Stimulated activated naive CD8-positive, alpha-beta T cell treated with anti-CD3 and anti-CD28 coated beads, Interleukin-15, amount 100 ng/mL, for 72 hours (primary cell): ENCODE measurements around the gene DAND5.

Source experiments
- ATAC-seq: fragments of 150-1000 bp; cut with Tn5 transposase; 2 replicates; pipeline ENCODE4 v1.10.0; 2021; ENCODE audit warnings: mild to moderate bottlenecking, moderate library complexity
- DNase-seq, 2 donors: peaks; one replicate each; pipeline ENCODE4 v3.0.0; 2021 to 2022
- H3K27ac Mint-ChIP-seq, 2 donors: one replicate each; pipeline ENCODE4 v1.8.0; 2022; ENCODE audit warnings: mild to moderate bottlenecking in 2 of 2, mixed read lengths in 2 of 2, moderate library complexity in 2 of 2
- H3K27me3 Mint-ChIP-seq: one replicate; pipeline ENCODE4 v1.8.0; 2022; ENCODE audit warnings: mixed read lengths
- H3K4me1 Mint-ChIP-seq: one replicate; pipeline ENCODE4 v1.8.0; 2022; ENCODE audit warnings: mild to moderate bottlenecking, mixed read lengths
- H3K4me3 Mint-ChIP-seq, 2 donors: one replicate each; pipeline ENCODE4 v1.8.0; 2022; ENCODE audit warnings: mild to moderate bottlenecking in 2 of 2, mixed read lengths in 2 of 2, moderate library complexity in 1 of 2
- H3K9me3 Mint-ChIP-seq, 2 donors: one replicate each; pipeline ENCODE4 v1.8.0; 2022; ENCODE audit warnings: mixed read lengths in 2 of 2

Gene DAND5

GRCh38 chr19:13005861-13006370 is 36.5 kb downstream of the DAND5 start:
- Mint-ChIP-seq H3K27me3 (peaks cover 36% of the 10 kb centered on the region), H3K4me3 (no peak overlapping the region), H3K9me3 (no peaks in the 10 kb centered on the region), H3K4me1 (peaks cover 9% of the 10 kb centered on the region), H3K27ac (no peak overlapping the region)
- ATAC-seq (no peak), DNase-seq (no peak)

DNA sequence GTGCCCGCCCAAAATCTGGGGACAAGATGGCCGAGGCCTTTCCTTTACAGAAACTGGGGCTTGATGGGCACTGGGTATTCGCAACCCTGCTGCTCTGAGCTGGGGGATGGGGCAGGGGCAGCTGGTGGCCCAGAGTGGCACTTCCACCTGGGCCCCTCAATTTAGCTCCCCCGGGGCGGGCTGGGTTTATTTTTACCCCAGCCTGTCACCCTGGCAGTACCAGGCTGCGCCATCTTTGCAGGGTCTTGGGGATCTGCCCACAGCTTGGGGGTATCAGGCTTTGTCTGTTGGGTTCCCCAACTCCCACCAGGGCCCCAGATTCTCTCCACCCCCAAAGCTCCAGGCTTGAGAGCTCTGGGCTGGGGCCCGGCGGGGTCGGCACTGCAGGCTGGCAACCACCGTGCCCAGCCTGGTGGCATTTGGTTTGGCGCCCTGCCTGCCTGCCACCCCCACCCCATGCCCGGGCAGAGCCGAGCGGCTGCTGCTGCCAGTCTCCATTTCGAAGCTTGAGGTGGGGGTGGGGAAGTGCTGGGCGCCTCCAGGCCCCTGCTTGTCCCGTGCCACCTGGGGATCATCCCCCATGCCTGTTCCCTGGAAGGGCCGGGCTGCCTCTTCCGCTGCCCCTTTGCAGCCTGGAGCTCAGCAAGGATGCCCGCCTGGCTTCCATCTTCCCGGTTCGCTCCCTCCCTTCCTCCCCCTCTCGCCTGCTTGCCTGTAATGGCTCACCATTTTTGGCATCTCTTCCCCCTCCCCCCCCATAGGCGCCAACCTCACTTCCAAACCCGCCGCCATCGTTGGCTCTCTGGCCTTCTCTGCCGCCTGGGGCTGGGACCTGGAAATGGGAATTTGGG is 37.3 kb downstream of the DAND5 start:
- ATAC-seq (no peak), DNase-seq (no peak)
- Mint-ChIP-seq H3K9me3 (no peaks in the 10 kb centered on the region), H3K27ac (no peak overlapping the region), H3K4me3 (no peak overlapping the region), H3K27me3 (peaks cover 44% of the 10 kb centered on the region), H3K4me1 (peaks cover 16% of the 10 kb centered on the region)

GRCh38 chr19:13007292-13008045 is 38.1 kb downstream of the DAND5 start:
- Mint-ChIP-seq H3K9me3 (no peaks in the 10 kb centered on the region), H3K27ac (no peak overlapping the region), H3K27me3 (peaks cover 52% of the 10 kb centered on the region), H3K4me1 (peaks cover 23% of the 10 kb centered on the region), H3K4me3 (no peak overlapping the region)
- ATAC-seq, result no peak
- DNase-seq, result no peak

GRCh38 chr19:13008926-13009787 is 39.8 kb downstream of the DAND5 start:
- Mint-ChIP-seq H3K9me3 (no peaks in the 10 kb centered on the region), H3K27me3 (peaks cover 69% of the 10 kb centered on the region), H3K27ac (no peak overlapping the region), H3K4me1 (peaks cover 40% of the 10 kb centered on the region), H3K4me3 (peak overlapping the region in 1 of 2 donors; percentile 22)
- ATAC-seq (no peak), DNase-seq (no peak)

GRCh38 chr19:13010038-13010991 is 40.9 kb downstream of the DAND5 start:
- Mint-ChIP-seq H3K4me3 (no peak overlapping the region), H3K4me1 (peaks cover 48% of the 10 kb centered on the region), H3K9me3 (no peaks in the 10 kb centered on the region), H3K27me3 (peaks cover 74% of the 10 kb centered on the region), H3K27ac (no peak overlapping the region)
- DNase-seq (no peak), ATAC-seq (no peak)

GRCh38 chr19:13010992-13011652 is 41.7 kb downstream of the DAND5 start:
- Mint-ChIP-seq H3K9me3 (no peaks in the 10 kb centered on the region), H3K27me3 (peaks cover 76% of the 10 kb centered on the region), H3K4me1 (peaks cover 51% of the 10 kb centered on the region), H3K27ac (no peak overlapping the region), H3K4me3 (peak overlapping the region in 1 of 2 donors; percentile 62)
- ATAC-seq (no peak), DNase-seq (no peak)

GRCh38 chr19:13011653-13012389 is 42.4 kb downstream of the DAND5 start:
- ATAC-seq (no peak), DNase-seq (peak; percentile 36 to 40)
- H3K27me3 Mint-ChIP-seq, result peaks cover 80% of the 10 kb centered on the region
- no peak overlapping the region for H3K27ac Mint-ChIP-seq
- peaks cover 51% of the 10 kb centered on the region for H3K4me1 Mint-ChIP-seq
- peak overlapping the region in 1 of 2 donors; percentile 62 for H3K4me3 Mint-ChIP-seq
- no peaks in the 10 kb centered on the region for H3K9me3 Mint-ChIP-seq

DNA sequence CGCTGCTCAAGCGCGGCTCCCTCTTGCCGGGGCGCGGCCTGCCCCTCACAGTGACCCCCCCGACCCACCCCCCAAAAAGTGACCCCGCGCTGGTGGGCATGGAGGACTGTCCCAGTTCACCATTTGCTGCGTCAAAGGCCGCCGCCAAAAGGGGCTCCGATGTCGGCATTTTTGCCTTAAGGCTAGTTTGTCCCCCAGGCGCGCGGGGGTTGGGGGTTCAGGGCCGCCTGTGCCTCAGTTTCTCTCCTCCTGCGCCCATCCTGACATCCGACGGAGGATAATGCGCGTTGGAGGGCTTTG is 43.0 kb downstream of the DAND5 start:
- H3K4me3 Mint-ChIP-seq, result peak overlapping the region; percentile 89
- no peak for DNase-seq
- no peaks in the 10 kb centered on the region for H3K9me3 Mint-ChIP-seq
- peaks cover 51% of the 10 kb centered on the region for H3K4me1 Mint-ChIP-seq
- peaks cover 86% of the 10 kb centered on the region for H3K27me3 Mint-ChIP-seq
- H3K27ac Mint-ChIP-seq, result no peak overlapping the region
- no peak for ATAC-seq

DNA sequence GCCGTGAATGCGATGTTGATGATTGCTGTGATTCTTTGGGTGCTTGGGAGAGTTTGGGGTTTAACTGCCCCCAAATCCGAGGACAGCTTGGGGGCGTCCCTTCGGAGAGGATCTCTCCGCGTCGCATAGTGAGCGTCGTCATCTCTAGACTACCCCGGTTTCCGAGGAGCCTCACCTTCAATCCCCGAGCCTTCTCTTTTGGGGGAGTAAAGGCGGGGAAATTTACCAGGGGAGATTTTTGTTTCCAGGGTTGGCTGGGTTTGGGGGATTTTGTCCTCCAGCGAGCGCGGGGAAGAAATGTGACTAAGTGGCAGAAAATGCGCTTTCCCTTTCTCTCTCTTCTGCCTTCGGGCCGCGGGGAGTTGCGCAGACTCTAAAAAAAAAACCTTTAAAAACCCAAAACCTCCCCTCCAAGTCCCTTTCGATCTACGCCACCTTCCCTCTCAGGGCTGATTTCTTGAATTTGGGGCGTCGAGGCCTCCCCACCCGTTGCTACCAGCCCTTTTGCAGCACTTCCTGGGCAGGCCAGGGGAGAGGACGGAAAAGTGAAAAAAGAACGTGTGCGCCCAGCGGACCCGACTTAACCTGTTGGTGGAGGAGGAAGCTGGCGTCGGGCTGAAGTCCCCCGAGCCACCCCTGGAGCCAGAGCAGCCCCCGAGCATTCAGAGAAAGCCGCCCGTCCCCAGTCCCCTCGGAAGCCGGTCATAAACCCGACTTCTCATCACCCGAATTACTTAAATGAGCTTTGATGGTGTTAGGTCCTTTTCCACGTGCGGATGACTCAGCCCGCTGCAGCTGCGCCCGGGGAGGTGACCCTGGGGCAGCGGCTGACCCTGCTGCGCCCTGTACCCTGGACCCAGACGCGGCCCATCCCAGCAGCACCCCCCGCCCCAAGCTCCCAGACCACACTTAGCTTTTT is 43.6 kb downstream of the DAND5 start:
- H3K27me3 Mint-ChIP-seq, result peaks cover 91% of the 10 kb centered on the region
- peak overlapping the region; percentile 95 to 96 for H3K27ac Mint-ChIP-seq
- peaks cover 51% of the 10 kb centered on the region for H3K4me1 Mint-ChIP-seq
- peak overlapping the region; percentile 89 for H3K4me3 Mint-ChIP-seq
- H3K9me3 Mint-ChIP-seq, result no peaks in the 10 kb centered on the region
- DNase-seq (peak; percentile 43 to 76), ATAC-seq (peak; percentile 85)

DNA sequence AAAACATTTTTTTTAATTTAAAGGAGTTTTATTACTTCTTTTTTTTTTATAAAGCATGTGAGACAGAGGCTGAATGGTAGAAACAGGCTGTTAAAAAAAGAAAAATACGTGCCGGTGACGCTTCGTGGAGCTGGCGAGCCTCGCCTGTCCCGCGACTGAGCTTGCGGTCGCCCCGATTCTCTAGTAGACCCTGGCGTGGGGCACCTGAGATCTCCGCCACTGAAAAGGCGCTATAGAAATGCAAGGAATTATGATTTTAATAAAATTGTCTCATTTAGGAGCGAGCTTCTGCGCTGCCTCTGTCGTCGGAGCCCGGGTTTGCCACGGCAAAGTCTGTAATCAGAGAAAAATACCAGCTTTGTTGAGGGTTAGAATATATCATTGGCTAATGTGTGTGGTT is 44.3 kb downstream of the DAND5 start:
- Mint-ChIP-seq H3K4me1 (peaks cover 51% of the 10 kb centered on the region), H3K9me3 (no peaks in the 10 kb centered on the region), H3K27me3 (peaks cover 86% of the 10 kb centered on the region), H3K27ac (peak overlapping the region in 1 of 2 donors; percentile 96), H3K4me3 (peak overlapping the region; percentile 89)
- DNase-seq (no peak), ATAC-seq (no peak)

- DNase-seq (no peak), ATAC-seq (no peak)
- Mint-ChIP-seq H3K27me3 (peaks cover 79% of the 10 kb centered on the region), H3K27ac (peak overlapping the region; percentile 1 to 96), H3K9me3 (no peaks in the 10 kb centered on the region), H3K4me1 (peaks cover 51% of the 10 kb centered on the region), H3K4me3 (peak overlapping the region; percentile 89)
Measured at GRCh38 chr19:13014101-13014920, 44.9 kb downstream of the DAND5 start.

GRCh38 chr19:13014921-13015280 is 45.5 kb downstream of the DAND5 start:
- no peak overlapping the region for H3K27ac Mint-ChIP-seq
- DNase-seq (no peak), ATAC-seq (no peak)
- no peak overlapping the region for H3K4me3 Mint-ChIP-seq
- peaks cover 51% of the 10 kb centered on the region for H3K4me1 Mint-ChIP-seq
- peaks cover 73% of the 10 kb centered on the region for H3K27me3 Mint-ChIP-seq
- H3K9me3 Mint-ChIP-seq, result no peaks in the 10 kb centered on the region
